ENCODE data around the gene KLF15.

Gene KLF15

DNA sequence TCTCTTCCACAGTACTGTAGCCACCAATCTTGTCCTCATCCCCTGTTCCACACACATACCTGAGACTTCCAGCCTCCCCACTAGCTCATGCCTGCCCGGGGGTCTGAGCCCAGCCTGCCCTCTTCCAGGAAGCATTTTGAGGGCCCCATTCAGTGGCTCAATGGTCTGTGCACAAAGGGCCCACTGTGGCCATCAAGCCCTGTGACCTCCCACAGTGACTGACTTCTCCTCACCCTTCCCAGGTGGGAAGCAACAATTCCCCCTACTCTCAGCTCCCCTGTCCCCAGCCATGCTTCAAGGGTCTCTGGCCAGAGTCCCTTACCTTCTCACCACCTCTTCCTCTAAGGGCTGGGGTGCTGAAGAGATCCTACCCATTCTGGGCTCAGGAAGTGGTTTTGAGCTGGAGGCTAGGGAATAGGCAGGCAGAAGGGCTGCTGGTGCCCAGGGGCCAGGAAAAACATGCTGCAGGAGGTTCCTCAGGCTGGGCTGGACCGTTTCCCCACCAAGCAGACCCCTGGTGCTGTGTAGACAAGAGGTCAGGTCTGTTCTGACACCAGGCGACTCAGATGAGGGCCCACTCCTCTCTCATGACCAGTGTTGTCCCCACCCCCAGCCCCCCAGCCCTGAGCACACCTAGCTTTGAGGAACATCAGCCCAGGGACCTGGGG lies 3.0 kb upstream of the KLF15 start:
- DNase-seq, result no peak

DNA sequence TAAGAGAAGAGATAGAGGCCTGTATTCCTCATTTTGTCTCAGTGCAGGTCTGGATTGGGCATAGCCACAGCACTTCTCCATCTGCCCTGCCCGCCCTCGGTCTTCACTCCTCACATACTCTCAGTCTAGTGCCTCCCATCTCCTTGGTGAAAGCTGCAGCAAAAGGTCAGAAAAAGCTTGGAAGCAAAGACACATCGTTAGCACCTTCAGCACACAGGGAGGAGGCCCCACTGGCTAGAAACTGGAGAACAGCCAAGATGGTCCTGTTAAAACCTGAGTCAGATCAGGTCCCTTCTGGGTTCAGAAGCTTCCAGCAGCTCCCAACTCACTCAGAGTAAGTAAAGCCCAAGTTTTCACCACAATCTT lies 1.6 kb upstream of the KLF15 start:
- no peak for DNase-seq

DNA sequence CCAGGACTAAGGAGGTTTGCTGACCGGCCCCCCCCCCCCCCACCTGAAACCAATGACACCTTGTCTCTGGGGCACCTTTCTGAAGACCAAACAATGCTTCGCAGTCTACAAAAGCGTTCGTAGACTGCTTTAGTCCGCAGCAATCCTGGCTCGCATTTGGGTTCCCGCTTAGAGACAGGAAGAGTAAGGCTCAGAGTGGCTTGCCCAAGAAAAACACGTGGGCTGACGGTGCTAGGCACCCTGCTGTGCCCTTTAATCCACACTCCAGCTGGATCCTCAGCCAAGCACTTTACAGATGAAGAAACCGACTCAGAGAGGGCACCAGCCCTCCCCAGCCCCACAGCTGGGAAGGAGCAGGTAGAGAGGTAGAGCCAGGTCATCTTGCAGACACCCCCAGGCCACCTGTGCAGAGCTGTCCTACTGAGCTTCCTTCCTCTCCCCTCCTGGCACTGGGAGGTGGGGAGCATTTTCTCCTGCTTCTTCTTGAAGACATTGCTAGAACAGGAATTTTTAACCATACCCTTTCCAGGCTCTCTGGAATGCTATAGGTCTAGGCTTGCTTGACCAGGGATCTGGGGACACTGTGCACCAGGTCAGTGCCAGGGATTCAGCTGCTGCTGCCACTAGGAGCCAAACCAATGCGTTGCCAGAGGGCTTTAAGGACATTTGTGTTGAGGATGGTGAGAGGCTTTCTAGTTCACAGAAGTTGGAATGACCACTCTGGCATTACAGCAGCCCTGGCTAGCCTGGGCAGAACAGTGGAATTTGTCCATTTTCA lies 1.0 kb upstream of the KLF15 start:
- DNase-seq, result peak in 1 of 2 experiments; percentile 67

DNA sequence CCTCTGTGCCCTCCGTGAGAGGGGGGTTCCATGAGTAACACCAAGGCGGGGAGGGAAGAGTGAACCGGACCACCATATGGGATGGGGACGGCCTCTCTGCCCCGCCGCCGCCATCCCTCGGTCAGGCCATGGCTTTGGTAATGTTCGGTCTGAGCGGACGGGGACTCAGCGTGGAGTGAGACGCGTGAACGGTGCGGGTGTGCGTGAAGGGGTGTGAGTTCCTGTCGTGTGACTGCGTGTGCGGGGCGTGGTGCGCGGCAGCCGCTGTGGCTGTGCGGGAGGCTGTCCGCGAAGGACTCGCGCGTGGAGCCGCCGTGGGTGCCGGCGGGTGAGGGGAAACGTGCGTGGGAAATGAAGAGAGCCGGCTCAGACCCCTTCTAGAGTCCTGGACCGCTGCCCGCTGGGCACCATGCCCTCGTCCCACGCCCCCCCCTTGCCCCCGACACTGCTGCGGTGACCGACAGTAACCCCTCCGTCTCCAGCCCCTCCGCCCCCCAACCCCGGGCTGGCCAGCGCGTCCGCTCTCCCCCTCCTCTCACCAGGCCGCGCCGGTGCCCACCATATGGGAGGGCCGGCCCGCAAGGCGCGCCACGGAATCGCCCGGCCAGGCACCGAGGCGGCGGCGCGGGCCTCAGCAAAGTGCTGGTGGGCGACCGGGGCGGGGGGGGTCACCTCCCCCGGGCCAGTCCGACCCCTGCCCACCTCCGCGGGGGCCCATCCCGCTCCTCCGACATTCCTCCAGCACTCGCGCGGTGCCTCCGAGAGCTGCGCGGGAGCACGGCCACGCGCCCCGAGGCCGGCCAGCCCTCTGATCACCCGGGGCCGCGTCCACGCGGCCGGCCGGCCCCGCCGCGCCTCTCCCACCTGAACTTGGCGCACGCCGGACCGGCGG lies 589 bp downstream of the KLF15 start:
- no peak for DNase-seq

DNA sequence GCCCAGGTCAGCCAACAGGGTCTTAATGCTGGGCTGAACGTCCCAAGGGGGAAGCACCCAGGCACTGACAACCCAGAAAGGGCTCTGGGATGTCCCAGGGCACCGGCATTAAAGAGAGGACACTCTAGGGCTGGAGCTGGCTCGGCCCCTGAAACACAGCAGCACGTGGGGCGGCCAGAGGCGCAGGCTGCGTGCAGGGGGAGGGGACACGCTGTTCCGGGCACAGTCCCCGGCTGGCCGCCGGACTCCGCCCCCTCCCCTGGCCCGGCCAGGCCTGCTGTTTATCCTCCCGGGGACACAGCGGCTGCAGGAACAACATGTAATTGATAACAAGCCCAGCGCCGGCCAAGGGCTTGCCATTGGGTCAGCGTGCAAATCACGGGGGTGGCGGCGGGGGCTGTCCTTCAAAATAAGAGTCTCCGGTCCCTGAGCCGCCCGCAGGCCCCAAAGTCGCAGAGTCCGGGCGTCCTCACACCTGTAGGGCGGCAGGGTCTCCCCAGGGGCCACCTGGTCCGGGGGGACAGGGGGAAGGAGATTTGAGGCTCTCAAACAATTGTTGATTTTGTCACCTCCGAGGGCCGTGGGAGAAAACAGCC lies 1.3 kb downstream of the KLF15 start:
- peak; percentile 20 to 68 for DNase-seq

DNA sequence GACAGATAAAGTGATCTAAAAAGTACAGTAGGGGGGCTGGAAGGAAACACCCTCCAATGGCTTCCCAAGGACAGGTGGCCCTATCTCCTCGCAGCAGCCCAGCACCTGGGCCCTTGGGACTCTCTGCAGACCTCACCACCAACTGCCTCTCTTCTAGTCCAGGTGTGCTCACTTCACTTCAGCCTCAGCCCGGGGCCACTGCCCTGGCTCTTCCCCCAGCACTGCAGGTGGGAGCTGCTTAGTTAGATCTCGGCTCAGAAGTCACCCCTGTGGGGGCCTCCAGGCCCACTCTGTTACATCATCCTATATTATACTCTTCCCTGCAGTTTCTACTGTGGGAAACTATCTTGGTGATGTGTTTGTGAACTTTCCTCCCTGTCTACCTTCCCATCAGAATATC lies 2.0 kb downstream of the KLF15 start:
- DNase-seq, result no peak

DNA sequence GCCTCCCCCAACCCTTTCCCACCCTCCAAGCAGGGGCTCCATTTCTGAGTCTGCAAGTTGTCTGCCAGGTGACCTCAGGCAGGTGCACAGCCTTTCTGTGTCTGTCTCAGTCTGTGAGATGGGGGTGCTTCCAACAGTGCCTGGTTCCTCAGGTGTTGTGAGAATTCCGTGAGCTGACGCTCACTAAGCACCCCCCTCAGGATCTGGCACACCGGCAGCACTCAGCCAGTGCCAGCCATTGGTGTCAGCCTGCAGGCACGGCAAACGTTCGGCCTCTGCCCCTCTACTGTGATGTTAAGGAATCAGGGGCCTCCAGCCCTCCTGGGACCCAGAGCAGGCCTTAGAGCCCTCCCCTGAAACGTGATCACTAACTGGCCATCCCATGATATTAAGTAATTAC lies 2.4 kb downstream of the KLF15 start:
- no peak for DNase-seq

DNA sequence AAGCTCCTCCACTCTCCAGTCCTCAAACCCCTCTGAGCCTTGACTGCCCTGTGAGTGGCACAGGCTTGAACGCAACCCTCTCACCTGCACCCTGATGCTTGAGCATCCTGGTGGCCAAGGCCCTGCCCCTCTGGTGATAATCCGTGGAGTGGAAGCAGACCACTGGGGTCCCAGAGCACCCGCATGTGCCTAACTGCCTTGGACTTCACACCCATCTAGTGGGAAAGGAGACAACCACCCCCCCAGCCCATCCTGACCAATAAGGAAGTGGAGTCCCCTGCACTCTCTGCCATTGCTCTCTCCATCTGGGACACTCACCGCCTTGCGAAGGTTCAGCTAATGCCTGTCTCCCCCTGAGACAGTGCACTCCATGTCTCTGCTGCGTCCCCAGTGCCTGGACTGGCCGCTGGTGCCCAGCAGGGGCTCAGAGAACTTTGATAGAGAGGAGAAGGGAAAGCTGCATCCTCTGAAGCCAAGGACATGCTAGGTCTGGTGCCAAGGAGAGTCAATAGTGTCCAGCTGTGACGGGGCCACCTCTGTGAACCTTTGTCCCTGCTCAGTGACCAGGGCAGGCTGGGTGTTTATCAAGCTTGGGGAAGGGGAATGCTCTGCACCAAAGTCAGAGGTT lies 3.4 kb downstream of the KLF15 start:
- DNase-seq, result no peak

DNA sequence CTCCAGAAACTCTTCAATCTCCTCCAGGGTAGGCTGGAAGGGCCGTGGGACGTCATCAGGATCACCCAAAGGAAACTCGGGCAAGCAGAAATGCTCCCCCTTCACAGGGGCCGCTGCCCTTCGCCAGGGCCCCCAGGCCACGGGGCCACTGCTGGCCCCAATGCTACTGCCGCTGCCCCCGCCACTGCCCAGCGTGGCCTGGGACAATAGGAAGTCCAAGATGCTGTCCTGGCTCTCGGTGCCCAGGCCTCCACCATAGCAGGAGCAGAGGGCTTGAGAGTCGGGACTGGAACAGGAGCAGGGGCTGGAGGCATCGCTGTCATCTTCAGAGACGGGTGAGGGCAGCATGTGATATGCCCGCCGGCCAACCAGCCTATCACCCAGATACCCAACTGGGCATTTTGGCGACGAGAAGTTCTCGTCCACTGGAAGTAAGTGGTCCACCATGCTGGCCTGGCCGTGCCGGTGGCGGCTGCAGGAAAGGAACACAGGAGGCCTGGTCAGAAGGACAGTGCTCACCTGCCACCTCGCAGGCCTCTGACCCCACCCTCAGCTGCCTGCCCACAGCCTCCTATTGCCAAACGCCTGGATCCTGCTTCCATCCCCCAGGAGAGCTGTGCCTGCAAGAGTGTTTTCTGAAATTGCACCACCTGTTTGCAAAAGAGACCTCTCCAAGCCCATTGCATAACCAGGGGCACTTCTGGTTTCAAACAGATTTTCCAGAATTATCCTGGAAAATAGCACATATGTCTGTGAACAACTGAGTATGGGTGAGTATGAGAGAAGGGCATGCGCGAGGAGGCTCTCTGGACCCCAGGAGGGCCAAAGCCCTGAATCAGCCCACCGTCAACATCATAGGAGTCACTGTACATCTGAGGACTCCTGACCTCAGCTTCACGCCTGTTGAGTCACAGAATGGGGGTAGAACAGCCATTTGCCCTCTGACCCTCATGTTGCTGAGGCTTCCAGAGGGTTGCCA lies 4.4 kb downstream of the KLF15 start:
- DNase-seq, result no peak

DNA sequence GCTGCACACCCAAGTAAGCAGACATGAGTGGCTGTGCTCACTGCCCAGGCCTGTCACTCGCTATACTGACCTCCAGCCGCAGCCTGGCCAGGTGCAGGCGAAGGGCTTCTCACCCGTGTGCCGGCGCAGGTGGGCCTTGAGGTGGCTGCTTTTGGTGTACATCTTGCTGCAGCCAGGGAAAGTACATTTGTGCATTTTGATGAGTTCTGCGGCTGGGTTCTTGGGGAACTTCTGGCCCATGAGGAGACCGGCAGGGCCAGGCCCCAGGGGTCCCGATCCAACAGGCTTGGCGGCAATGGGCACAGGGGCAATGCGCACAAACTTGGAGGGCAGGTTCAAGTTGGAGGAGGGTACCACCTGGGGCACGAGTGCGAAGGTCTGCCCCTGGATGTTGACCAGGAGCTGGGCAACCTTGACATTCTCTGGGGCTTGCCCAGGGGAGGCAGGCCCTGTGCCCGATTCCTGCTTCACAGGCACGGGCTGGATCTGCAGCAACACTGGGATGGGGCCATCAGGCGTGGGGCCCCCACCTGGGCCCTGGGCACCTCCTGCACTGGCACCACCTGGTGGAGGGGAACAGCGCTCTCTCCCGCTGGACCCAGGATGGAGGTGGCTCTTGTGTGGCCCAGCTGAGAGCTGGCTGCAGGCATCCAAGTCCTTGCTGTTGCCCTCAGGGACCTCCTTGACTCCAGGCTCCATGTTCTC lies 5.3 kb downstream of the KLF15 start:
- DNase-seq, result no peak

DNA sequence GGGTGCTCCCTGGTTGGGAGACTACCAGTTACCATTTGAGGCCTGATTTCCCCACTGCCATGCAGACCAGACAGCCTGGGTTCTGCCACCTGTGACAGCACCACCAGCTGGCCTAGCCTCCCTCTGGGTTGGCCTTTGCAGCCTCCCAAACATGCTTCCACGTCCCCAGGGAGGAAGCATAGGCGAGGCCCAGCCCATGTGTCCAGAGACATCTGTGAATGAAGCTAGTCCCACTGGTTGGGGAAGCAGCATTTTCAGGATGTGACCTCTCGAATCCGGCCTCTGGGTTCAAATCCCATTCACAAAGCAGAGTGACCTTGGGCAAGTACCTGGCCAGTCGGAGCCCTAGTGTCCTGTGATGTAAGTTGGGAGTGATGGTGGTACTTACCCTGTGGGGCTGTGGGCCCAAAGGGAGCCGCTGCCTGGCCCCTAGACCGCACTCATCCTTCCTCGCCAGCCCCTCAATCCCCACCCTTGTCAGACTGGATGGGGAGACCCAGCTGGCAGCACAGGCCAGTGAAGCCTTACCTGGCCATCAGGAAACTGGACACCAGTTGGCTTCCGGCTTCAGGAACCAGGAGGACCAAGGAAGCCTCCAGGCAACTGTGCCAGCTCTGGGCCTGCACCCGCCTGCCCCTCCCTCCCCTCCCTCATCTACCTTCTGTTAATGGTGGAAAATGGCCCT lies 6.0 kb downstream of the KLF15 start:
- DNase-seq, result no peak

DNA sequence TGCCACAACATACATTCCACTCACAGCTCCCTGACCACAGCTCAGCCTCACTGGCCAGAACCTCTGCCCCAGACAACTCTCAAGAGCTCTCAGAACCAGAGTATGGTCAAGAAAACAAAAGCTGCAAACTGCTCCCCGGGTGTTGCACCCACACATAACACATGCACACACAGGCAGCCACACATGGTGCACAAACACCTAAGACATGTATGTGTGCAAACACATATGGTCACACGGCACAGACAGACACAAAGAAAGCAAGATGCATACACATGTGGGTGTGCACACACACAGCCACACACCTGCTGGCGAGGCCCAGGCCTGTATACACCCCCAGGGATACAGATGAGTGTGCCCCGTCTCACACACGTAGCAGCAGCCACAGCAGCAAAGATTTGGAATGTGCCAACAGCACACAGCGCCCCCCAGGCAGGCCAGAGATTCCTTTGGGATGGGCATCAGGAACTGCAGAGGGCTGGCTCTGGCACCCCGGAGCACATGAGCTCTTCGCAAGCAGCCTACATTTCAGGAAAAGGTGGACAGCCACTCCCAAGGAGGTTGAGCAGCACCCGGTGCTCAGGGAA lies 6.6 kb downstream of the KLF15 start:
- DNase-seq, result no peak

DNA sequence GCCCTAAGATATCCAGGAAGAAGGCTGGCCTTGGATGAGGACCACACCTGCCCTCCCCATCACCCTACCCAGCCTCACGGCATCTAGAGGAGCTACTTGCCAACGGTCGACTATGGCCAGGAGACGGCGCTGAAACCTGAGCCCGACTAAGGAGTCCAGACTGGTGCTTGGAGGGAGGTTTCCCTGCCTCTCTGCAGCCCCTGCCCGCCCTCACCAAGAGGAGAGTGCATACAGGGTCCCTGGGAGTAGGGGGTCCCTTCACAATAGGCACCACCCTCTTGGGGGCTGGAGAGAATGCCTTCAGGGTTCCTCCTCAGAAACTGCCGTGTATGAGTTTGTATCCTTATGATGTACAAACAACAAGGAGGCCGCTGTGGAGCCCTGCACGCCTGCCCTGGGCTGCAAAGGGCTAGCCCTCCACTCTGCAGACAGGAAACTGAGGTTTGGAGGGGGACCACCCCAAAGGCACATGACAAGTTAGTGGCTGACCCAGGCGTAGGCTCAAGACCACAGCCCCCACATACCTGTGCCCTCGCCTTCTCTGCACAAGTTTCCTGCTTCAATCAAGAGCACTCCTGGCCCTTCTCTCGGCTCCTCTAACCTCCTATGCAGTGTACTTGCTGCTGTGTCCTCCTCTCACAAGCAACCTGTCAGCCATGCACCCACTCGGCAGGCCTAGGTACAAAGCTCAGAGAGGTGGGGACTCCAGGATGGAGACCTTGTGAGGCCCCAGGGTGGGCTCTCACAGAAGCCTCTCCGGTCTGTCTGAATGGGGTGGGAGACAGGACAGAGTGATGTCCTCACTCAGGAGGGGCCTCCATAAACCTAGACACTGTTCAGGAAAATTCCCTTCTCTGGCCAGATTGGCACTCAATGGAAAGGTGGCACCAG lies 7.4 kb downstream of the KLF15 start:
- DNase-seq, result no peak

DNA sequence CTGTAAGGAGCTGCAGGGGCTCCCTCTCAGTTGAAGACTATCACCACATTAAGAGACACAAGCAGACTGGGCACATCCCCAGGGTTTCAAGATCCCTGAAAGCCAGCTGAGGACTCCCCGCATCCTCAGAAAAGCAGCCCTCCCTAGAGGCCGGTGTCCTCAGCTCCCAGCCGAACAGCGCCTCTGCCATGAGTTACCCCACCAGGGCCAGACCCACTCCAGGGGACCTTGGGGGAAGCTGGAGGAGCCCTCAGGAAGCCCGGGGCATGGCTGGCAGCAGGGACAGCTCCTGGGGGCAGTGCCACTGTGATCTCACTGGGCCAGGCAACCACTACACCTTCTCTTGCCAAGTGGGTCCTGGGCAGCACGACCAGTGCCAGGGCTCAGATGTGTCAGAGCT lies 8.1 kb downstream of the KLF15 start:
- DNase-seq, result no peak

DNA sequence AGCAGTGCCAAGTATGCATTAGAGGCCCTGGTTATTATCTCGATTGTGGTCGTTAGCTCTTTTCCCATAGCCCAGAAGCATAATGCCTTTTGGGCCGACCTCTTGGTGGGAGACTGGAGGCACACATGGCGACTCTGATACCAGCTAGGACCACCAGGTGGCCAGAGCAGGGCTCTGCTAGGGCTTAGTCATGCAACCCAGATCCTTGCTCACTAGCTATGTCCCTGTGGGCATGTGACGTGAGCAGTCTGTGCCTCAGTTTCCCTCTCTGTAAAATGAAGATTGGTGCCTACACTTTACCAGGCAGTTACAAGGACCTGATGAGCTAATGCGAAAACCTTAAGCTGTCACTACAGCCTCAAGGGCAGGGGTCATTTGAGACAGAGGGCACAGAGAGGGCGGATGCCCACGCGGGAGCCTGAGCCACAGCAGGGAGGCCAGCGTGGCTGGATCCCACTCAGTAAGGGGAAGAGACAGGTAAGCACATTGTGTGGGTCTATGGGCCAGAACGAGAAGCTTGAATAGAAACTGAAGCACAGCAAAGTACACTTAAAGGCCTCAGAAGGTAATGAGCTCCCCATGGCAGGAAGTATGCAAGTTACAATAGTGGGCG lies 8.8 kb downstream of the KLF15 start:
- DNase-seq, result no peak

DNA sequence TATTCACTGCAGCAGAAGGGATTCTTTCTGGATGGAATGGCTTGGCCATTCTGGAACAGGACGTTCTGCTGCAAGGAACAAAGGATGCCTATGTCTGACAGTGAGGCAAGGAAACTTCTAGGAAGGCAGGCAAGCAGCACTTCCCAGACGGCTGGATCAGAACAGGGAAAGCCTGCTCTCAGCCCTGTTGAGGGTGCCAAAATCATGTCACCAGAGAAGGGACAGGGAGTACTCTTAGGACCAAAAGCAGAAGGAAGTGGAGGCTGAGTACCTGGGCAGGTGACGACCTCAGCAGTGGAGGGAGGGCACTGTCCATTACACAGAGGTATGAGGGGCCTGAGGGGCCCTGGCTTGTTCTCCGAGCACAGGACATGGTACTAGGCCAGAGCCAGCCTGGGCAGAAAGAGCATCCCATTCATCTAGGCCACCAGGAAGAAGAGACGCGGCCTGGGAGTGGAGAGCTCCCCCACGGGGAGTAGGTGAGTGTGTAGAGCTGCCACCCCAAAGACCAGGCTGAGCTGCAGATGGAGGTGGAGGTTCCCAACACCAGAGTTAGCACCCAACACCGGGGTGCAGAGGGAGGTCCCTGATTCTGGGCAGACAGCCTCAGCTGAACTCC lies 9.6 kb downstream of the KLF15 start:
- DNase-seq, result no peak

DNA sequence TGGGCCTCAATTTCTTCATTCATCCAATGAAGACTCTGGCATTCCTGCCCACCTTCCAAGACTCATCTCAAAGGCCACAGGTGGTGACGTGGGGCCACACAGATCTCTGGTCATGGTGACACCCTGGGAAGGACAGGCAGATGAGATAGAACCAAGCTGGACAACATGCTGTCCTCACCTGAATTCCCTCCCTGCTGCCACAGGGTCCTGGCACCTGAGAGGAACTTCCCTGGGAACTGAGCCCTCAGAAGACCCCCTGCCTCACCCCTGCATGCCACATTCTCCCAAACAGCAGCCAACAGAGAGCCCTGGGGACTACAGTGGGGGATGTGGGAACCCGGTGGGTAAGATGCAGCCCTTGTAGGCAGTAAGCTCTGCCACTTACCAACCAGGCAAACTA lies 10.7 kb downstream of the KLF15 start:
- DNase-seq, result no peak
